GM12891 (cell line): Measurements from ENCODE around the gene SEC22A.

Experiments used
- POLR2A ChIP-seq: IDR thresholded peaks from 2 replicates; pipeline ENCODE4 v1.6.1; 2011; ENCODE audit warnings: low read depth, low read length, control low read depth
- POLR2AphosphoS5 ChIP-seq: IDR thresholded peaks from 2 replicates; pipeline ENCODE4 v1.6.1; 2011; ENCODE audit warnings: low read depth, low read length, control low read depth

GRCh38 chr3:123290962-123291361 lies 89.2 kb downstream of the SEC22A start:
- TF ChIP-seq POLR2AphosphoS5, result no peak
- TF ChIP-seq POLR2A, result no peak
